Measurements from ENCODE around the gene CIB4. TPM values are rescaled to one million over a fixed set of nuclear protein-coding genes. Genes with fewer than 3 reads are reported as not detected.

The CIB4 gene
- under 1 TPM; 0.40 to 0.92 (median 0.50) TPM for polyA plus RNA-seq (ENCODE audit: insufficient read length in 3 of 3)

- DNase-seq (ENCODE audit: low read depth in 3 of 3, low spot score in 2 of 3) = no peak
Observed at GRCh38 chr2:26640781-26641564, at the start of gene CIB4. TSS of gene CIB4 (minus strand) at chr2:26641366. CDS start at chr2:26641314, 52 bp downstream.

- DNase-seq (ENCODE audit: low read depth in 3 of 3, low spot score in 2 of 3) = no peak
Observed at GRCh38 chr2:26687801-26688200, 46.6 kb upstream of the CIB4 start.

GRCh38 chr2:26687328-26687727 lies 46.2 kb upstream of the CIB4 start:
- no peak for DNase-seq (ENCODE audit: low read depth in 3 of 3, low spot score in 2 of 3)

GRCh38 chr2:26685989-26686839 lies 45.0 kb upstream of the CIB4 start:
- peak; percentile 53 to 77 (median 66) for DNase-seq (ENCODE audit: low read depth in 3 of 3, low spot score in 2 of 3)

GRCh38 chr2:26685341-26685740 lies 44.2 kb upstream of the CIB4 start:
- no peak for DNase-seq (ENCODE audit: low read depth in 3 of 3, low spot score in 2 of 3)

GRCh38 chr2:26683583-26683982 lies 42.4 kb upstream of the CIB4 start:
- no peak for DNase-seq (ENCODE audit: low read depth in 3 of 3, low spot score in 2 of 3)

- DNase-seq (ENCODE audit: low read depth in 3 of 3, low spot score in 2 of 3) = no peak
Observed at GRCh38 chr2:26682155-26682554, 41.0 kb upstream of the CIB4 start.

- DNase-seq (ENCODE audit: low read depth in 3 of 3, low spot score in 2 of 3) = no peak
Observed at GRCh38 chr2:26681656-26682055, 40.5 kb upstream of the CIB4 start.

- DNase-seq (ENCODE audit: low read depth in 3 of 3, low spot score in 2 of 3) = no peak
Observed at GRCh38 chr2:26679867-26680266, 38.7 kb upstream of the CIB4 start.

GRCh38 chr2:26678035-26678434 lies 36.9 kb upstream of the CIB4 start:
- no peak for DNase-seq (ENCODE audit: low read depth in 3 of 3, low spot score in 2 of 3)

GRCh38 chr2:26675651-26676255 lies 34.6 kb upstream of the CIB4 start:
- no peak for DNase-seq (ENCODE audit: low read depth in 3 of 3, low spot score in 2 of 3)

- DNase-seq (ENCODE audit: low read depth in 3 of 3, low spot score in 2 of 3) = no peak
Observed at GRCh38 chr2:26674771-26675170, 33.6 kb upstream of the CIB4 start.

GRCh38 chr2:26674002-26674751 lies 33.0 kb upstream of the CIB4 start:
- DNase-seq (ENCODE audit: low read depth in 3 of 3, low spot score in 2 of 3) = no peak

- no peak for DNase-seq (ENCODE audit: low read depth in 3 of 3, low spot score in 2 of 3)
Observed at GRCh38 chr2:26672818-26673393, 31.7 kb upstream of the CIB4 start.

GRCh38 chr2:26672112-26672817 lies 31.1 kb upstream of the CIB4 start:
- DNase-seq (ENCODE audit: low read depth in 3 of 3, low spot score in 2 of 3) = no peak

- no peak for DNase-seq (ENCODE audit: low read depth in 3 of 3, low spot score in 2 of 3)
Observed at GRCh38 chr2:26671691-26672090, 30.5 kb upstream of the CIB4 start.

- DNase-seq (ENCODE audit: low read depth in 3 of 3, low spot score in 2 of 3) = no peak
Observed at GRCh38 chr2:26670931-26671460, 29.8 kb upstream of the CIB4 start.

- no peak for DNase-seq (ENCODE audit: low read depth in 3 of 3, low spot score in 2 of 3)
Observed at GRCh38 chr2:26670171-26670570, 29.0 kb upstream of the CIB4 start.
